Fibroblast of skin of left biceps (primary cell): ENCODE measurements around the gene NTN5.

Source experiments
- DNase-seq, 2 experiments: peaks; one replicate each; pipeline ENCODE4 v3.0.0-alpha.2; 2013; ENCODE audit warnings: low read depth in 2 of 2

NTN5 gene

GRCh38 chr19:48615231-48616040, 57.4 kb downstream of the NTN5 start:
- DNase-seq = no peak

DNA sequence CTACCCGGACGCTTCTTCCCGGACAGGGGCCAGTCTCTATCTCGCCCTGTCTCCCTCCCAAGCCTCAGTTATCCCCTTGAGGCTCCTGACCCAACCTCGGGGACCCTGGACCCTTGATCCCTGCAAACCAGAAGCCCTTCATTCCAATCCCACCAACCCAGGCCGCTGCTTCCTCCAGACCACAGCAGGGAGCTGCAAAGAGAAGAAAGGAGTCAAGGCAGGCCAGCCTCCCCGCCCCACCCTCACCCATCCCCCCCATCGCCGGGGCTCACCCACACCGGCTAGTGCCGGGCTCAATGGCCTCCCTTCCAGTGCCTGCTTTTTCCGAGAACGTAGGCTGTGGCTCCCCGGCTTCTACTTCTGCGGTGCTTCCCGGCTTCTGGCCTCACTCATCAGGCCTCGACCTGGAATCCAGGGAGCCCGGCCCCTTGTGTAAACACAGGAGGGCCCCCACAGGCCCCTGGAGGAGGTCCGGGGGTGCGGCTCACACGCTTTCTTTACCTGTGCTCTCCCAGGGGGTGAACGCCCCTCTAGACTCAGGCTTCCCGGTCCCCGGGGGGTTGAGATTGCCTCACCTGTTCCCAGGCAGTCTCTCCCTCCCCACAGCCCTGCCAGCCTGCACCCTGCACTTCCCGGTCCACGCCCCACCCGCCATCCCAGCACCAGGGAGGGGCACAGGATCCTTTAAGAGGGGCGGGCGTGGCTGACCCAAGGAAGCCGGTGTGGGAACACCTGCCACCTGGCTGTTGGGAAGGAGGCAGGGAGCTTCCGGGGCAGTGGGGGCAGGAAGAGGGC, 58.2 kb downstream of the NTN5 start, which contains the start of gene FAM83E:
Gene FAM83E (minus strand): TSS at position 641 of the 795 bp plus-strand sequence. CDS start 1,704 bp downstream, outside the sequence.
- no peak for DNase-seq

DNA sequence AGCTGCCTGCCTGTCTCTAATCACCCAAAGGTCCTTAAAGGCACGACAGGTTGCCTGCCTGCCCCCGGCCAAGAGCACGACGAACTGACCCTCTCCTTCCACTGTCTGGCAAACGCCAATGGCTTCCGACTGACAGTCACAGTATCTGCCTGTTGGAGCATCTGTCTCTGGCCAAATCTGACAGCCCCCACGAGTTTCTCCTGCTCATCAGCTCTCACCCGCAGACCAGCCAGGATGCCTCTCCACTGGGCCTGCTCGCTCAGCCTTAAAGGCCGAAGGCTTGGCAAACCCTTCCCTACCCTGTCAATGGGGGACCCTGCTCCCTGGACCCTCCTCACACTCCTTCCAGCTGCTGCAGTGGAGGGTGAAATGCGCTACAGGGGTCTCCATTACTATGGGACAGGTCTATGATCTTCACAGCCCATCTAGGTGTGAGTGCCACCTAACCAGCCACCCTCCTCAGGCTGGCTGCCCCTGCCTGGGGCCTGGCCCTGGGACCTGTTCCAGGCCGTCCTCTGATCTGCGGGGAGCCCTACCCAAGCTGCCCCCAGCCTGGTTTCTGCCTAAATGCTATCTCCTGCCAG, 58.9 kb downstream of the NTN5 start:
- no peak for DNase-seq

DNA sequence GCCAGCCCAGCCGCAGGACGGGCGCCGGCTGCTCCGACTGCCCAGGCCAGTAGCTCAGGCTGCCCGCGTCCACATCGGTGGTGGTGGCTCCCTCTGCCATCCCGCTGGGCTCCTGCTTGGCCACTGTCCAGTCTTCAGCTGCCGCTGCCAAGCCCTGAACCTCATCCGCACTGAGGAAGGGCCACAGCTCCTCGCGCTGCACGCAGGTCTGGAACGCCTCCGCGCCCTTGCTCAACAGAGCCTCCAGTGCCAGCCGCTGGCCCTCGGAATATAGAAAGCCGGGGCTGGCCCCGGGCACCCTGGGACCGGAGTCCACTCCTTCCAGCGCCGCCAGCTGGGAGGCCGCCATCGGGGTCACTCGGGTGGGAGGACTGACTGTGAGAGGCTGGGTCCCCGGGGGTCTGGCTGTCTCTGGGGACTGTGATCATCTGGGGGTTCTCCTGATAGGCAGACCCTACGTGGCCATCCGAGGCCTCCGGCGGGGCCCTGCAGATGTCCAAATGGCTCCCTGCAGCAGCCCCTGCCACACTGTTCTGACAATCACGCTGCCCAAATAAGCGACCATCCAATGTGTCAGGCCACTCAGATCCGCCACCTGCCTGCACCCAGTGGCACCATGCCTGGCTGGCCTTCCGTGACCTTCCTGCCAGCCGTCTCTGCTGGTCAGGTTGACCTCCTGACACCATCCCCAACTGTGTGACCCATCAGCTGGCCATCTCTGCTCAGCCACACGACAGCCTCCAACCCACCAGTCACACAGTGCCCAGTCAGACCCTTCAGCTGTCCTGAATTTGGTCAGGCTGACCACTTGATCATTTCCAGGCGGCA, 59.6 kb downstream of the NTN5 start:
- DNase-seq = no peak

- no peak for DNase-seq
Observed at GRCh38 chr19:48611872-48612271, 60.9 kb downstream of the NTN5 start.
